Hepatocyte (in vitro differentiated cells): Measurements from ENCODE around the gene AGTPBP1. TPM values are rescaled to one million over a fixed set of nuclear protein-coding genes. Genes with fewer than 3 reads are reported as not detected.
A peak's percentile ranks its signal among the peaks of the same experiment; 100 is the strongest.

Experiments
- DNase-seq: peaks from one replicate; pipeline ENCODE4 v3.0.0-alpha.2; 2016; ENCODE audit warnings: low spot score
- H2AFZ ChIP-seq: fragments of 200-600 bp; sonication (generic); 2 replicates; pipeline ENCODE4 v1.6.0; 2016; ENCODE audit warnings: antibody characterized with exemption, mild to moderate bottlenecking
- H3K27ac ChIP-seq: fragments of 200-600 bp; sonication (generic); 2 replicates; pipeline ENCODE4 v1.5.1; 2016; ENCODE audit warnings: mild to moderate bottlenecking
- H3K27me3 ChIP-seq: fragments of 200-600 bp; sonication (generic); 2 replicates; pipeline ENCODE4 v1.6.1; 2016
- H3K36me3 ChIP-seq: fragments of 200-600 bp; sonication (generic); replicated peaks from 2 replicates; pipeline ENCODE4 v1.5.1; 2016; ENCODE audit warnings: low read depth; ENCODE audit not compliant: insufficient read depth
- H3K4me1 ChIP-seq: fragments of 200-600 bp; sonication (generic); 2 replicates; pipeline ENCODE4 v1.5.1; 2016; ENCODE audit warnings: mild to moderate bottlenecking, moderate library complexity; ENCODE audit not compliant: insufficient read depth
- H3K4me2 ChIP-seq: fragments of 200-600 bp; sonication (generic); 2 replicates; pipeline ENCODE4 v1.6.0; 2016
- H3K4me3 ChIP-seq: fragments of 200-600 bp; sonication (generic); 2 replicates; pipeline ENCODE4 v1.5.1; 2016; ENCODE audit warnings: mild to moderate bottlenecking
- H3K79me2 ChIP-seq: fragments of 200-600 bp; sonication (generic); 2 replicates; pipeline ENCODE4 v1.6.0; 2017; ENCODE audit warnings: mild to moderate bottlenecking
- H3K9me2 ChIP-seq: fragments of 200-600 bp; sonication (generic); replicated peaks from 2 replicates; pipeline ENCODE4 v1.6.0; 2017; ENCODE audit warnings: mild to moderate bottlenecking; ENCODE audit not compliant: insufficient read depth
- H3K9me3 ChIP-seq: fragments of 200-600 bp; sonication (generic); 2 replicates; pipeline ENCODE4 v1.5.1; 2016; ENCODE audit warnings: low read depth, mild to moderate bottlenecking
- H4K20me1 ChIP-seq: fragments of 200-600 bp; sonication (generic); 2 replicates; pipeline ENCODE4 v1.6.0; 2016; ENCODE audit warnings: mild to moderate bottlenecking; ENCODE audit not compliant: insufficient read depth, poor library complexity, severe bottlenecking
- CTCF ChIP-seq: fragments of 200-600 bp; sonication (generic); IDR thresholded peaks from 2 replicates; pipeline ENCODE4 v1.5.1; 2016; ENCODE audit warnings: antibody characterized with exemption, mild to moderate bottlenecking; ENCODE audit not compliant: poor library complexity
- EZH2 ChIP-seq: fragments of 200-600 bp; sonication (generic); IDR thresholded peaks from 2 replicates; pipeline ENCODE4 v1.6.1; 2016; ENCODE audit warnings: antibody characterized with exemption, mild to moderate bottlenecking, borderline replicate concordance
- EZH2phosphoT487 ChIP-seq: fragments of 200-600 bp; sonication (generic); IDR thresholded peaks from one replicate; pipeline ENCODE4 v1.6.1; 2018; ENCODE audit warnings: antibody characterized with exemption, mild to moderate bottlenecking, low read depth, moderate library complexity; ENCODE audit not compliant: unreplicated experiment, severe bottlenecking
- WGBS: methylation state at CpG from one replicate; pipeline ENCODE4 v1.1.6; 2016; ENCODE audit warnings: low lambda C conversion rate; ENCODE audit errors: missing lambda C conversion rate; 5-methylcytosine and 5-hydroxymethylcytosine counted together
- polyA plus RNA-seq: library from polyadenylated mRNA; unstranded; fragments of >200 nt; fragmentation: Nextera tagmentation; extraction: Ambion mirVana; gene quantifications from 2 replicates; pipeline ENCODE4 v1.2.1, GENCODE V29; 2016
- total RNA-seq: library from RNA; depleted of rRNA; stranded (reverse); fragments of >200 nt; gene quantifications from 2 replicates; pipeline ENCODE4 v1.2.3, GENCODE V29; 2014

Gene AGTPBP1
- total and polyA plus RNA-seq, 2 experiments from 2014 or later, result 7.6 to 16.8 TPM

- 85% methylated on average over 8 of the region's 8 CpGs for WGBS
- no peaks in the 10 kb centered on the region for H3K9me3 ChIP-seq
These were observed 227.5 kb downstream of the AGTPBP1 start for GRCh38 chr9:85514256-85514655.

DNA sequence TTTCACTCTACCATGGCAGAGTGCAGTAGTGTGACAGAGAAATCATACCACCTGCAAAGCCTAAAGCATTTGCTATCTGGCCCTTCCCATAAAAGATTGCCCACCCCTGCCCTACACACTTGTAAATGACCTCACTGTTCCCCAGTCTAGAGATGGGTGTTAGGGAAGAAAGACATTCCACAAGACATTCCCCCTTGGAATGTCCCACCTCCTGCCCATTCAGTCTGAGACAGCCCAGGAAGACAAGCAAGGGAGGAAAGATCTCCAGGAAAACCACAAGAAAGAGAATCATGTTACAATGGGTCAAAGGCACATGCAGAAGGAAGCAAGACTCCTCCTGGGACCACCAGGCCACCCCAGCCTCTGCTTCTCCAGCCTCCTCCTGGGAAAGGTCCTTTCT, 230.0 kb downstream of the AGTPBP1 start:
- TF ChIP-seq CTCF, result no peak
- TF ChIP-seq EZH2phosphoT487, result no peak
- TF ChIP-seq EZH2, result no peak
- no peaks in the 10 kb centered on the region for H3K36me3 ChIP-seq
- no peaks in the 10 kb centered on the region for H3K27me3 ChIP-seq
- H4K20me1 ChIP-seq, result no peaks in the 10 kb centered on the region
- peak overlapping the region; percentile 71 for H3K27ac ChIP-seq
- DNase-seq, result no peak
- H3K4me3 ChIP-seq, result no peak overlapping the region
- no peaks in the 10 kb centered on the region for H3K79me2 ChIP-seq
- no peaks in the 10 kb centered on the region for H3K9me2 ChIP-seq
- H3K4me2 ChIP-seq, result no peak overlapping the region
- H3K4me1 ChIP-seq, result no peaks in the 10 kb centered on the region
- no peak overlapping the region for H2AFZ ChIP-seq
- no peaks in the 10 kb centered on the region for H3K9me3 ChIP-seq

More at GRCh38 chr9:85514256-85514655, 227.5 kb downstream of the AGTPBP1 start:
- Histone ChIP-seq H3K4me3 (no peak overlapping the region), H4K20me1 (no peaks in the 10 kb centered on the region), H3K4me1 (no peaks in the 10 kb centered on the region), H2AFZ (no peak overlapping the region), H3K9me2 (no peaks in the 10 kb centered on the region), H3K27me3 (no peaks in the 10 kb centered on the region), H3K36me3 (no peaks in the 10 kb centered on the region), H3K4me2 (no peak overlapping the region), H3K79me2 (no peaks in the 10 kb centered on the region), H3K27ac (no peak overlapping the region)
- no peak for DNase-seq
- TF ChIP-seq EZH2, result no peak
- TF ChIP-seq CTCF, result no peak
- TF ChIP-seq EZH2phosphoT487, result no peak

DNA sequence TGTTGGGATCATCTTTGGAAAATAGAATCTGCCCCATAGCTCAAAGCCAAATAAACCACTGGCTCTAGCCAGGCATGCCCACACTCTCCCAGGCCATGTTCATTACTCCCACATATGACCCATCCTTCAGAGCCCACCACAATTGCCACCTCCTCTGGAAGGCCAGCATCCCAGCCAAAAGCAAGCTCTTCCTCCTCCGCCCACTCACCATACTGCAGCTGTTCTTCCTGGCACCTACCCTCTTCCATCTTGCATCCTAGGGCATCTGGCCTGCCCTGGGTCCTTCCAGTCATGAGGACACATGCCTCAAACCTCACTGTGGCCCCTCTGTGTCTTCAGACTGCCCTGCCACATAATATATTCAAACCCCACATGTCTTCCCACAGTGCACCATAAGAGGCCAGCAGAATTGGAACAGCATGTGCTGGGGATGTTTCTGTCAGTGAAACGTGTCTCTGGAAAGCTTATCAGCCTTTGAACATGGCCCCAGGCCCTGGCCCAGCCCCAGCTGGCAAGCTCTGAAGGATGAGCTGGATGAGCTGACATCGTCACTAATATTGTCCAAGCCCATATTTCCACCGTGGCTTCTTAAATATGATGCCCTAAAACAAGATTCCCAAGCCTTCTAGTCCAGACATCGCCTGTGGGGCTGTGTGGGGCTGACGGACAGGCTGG, 230.8 kb downstream of the AGTPBP1 start:
- Histone ChIP-seq H3K4me2 (no peak overlapping the region), H3K4me1 (no peaks in the 10 kb centered on the region), H3K27ac (peak overlapping the region; percentile 71), H3K27me3 (no peaks in the 10 kb centered on the region), H4K20me1 (no peaks in the 10 kb centered on the region), H2AFZ (no peak overlapping the region), H3K4me3 (no peak overlapping the region), H3K79me2 (no peaks in the 10 kb centered on the region), H3K9me3 (no peaks in the 10 kb centered on the region), H3K9me2 (no peaks in the 10 kb centered on the region), H3K36me3 (no peaks in the 10 kb centered on the region)
- 65% methylated on average over 6 of the region's 6 CpGs for WGBS
- TF ChIP-seq EZH2phosphoT487, result no peak
- TF ChIP-seq EZH2, result no peak
- no peak for TF ChIP-seq CTCF
- peak; percentile 40 for DNase-seq

DNA sequence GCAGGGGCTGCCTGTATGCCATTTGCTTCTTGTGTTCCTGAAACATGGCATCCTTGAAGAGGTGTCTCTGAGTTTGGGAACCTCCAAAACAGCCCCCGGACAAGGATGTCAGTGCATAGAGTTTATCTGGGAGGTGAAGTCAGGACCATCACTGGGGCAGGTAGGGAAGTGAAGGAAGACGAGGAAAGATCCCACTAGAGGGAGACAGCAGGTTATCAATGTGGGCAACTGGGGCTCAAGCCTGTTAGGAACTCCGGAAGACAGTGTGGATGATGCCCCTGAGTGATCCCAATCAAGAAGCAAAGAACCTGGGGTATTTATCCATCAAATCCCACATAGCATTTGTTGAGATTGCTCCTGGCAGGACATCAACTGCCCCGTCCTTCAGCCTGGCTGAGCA, 233.1 kb downstream of the AGTPBP1 start:
- H3K4me3 ChIP-seq, result no peak overlapping the region
- H3K36me3 ChIP-seq, result no peaks in the 10 kb centered on the region
- H3K4me2 ChIP-seq, result no peak overlapping the region
- no peak overlapping the region for H3K27ac ChIP-seq
- no peaks in the 10 kb centered on the region for H3K9me2 ChIP-seq
- TF ChIP-seq CTCF (peak; percentile 6), EZH2phosphoT487 (no peak)
- no peaks in the 10 kb centered on the region for H3K27me3 ChIP-seq
- no peaks in the 10 kb centered on the region for H3K4me1 ChIP-seq
- no peaks in the 10 kb centered on the region for H3K79me2 ChIP-seq
- H2AFZ ChIP-seq, result no peak overlapping the region
- H3K9me3 ChIP-seq, result no peaks in the 10 kb centered on the region
- no peak for DNase-seq
- H4K20me1 ChIP-seq, result no peaks in the 10 kb centered on the region
- WGBS, result 80% methylated on average over 4 of the region's 4 CpGs
